PFSK-1 (cell line): ENCODE results near the gene C19orf44.

ENCODE experiments used
- FOXP2 ChIP-seq: optimal IDR thresholded peaks from 2 replicates; pipeline ENCODE3; 2011; ENCODE audit warnings: borderline replicate concordance, control low read depth, inconsistent platforms; ENCODE audit not compliant: insufficient read depth; ENCODE audit errors: extremely low read length, extremely low read depth
- POLR2AphosphoS5 ChIP-seq: IDR thresholded peaks from 2 replicates; pipeline ENCODE4 v1.6.1; 2012; ENCODE audit warnings: low read depth, mild to moderate bottlenecking, control low read depth, low read length, moderate library complexity
- SIN3A ChIP-seq: IDR thresholded peaks from 2 replicates; pipeline ENCODE4 v1.6.1; 2012; ENCODE audit warnings: mild to moderate bottlenecking, low read length, moderate library complexity, borderline replicate concordance; ENCODE audit not compliant: insufficient read depth
- TAF1 ChIP-seq: IDR thresholded peaks from 2 replicates; pipeline ENCODE4 v1.6.1; 2012; ENCODE audit warnings: low read length, control low read depth, borderline replicate concordance; ENCODE audit not compliant: insufficient read depth
- TF ChIP-seq, protein P1 (sequence below), 2 experiments: IDR thresholded peaks; 2 replicates each; pipeline versions ENCODE4 v1.6.1 to v1.8.0; 2011 to 2012; ENCODE audit warnings: low read depth in 2 of 2, low read length in 2 of 2, control low read depth in 1 of 2, inconsistent platforms in 1 of 2, mild to moderate bottlenecking in 1 of 2, moderate library complexity in 1 of 2; ENCODE audit not compliant: insufficient read depth in 1 of 2

DNA sequence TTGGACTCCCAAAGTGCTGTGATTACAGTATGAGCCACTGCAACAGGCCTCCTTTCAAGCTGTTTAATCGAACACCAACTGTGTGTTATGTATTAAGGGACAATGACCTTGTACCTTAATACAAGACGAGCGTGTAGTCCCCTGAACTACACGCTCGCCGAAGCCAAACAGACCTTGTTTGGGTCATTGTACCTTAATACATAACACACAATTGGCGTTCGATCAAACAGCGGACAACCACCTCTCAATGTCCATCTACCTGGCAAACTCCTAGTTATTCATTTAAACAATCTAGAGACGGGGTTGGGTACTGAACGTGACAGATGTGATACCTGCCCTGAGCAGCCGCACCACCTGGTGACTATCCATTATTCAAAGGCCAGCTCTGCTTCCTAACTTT lies 44.8 kb downstream of the C19orf44 start:
- TF ChIP-seq POLR2AphosphoS5 (no peak), TAF1 (no peak), SIN3A (no peak), FOXP2 (no peak)
- TF ChIP-seq, protein P1, sequence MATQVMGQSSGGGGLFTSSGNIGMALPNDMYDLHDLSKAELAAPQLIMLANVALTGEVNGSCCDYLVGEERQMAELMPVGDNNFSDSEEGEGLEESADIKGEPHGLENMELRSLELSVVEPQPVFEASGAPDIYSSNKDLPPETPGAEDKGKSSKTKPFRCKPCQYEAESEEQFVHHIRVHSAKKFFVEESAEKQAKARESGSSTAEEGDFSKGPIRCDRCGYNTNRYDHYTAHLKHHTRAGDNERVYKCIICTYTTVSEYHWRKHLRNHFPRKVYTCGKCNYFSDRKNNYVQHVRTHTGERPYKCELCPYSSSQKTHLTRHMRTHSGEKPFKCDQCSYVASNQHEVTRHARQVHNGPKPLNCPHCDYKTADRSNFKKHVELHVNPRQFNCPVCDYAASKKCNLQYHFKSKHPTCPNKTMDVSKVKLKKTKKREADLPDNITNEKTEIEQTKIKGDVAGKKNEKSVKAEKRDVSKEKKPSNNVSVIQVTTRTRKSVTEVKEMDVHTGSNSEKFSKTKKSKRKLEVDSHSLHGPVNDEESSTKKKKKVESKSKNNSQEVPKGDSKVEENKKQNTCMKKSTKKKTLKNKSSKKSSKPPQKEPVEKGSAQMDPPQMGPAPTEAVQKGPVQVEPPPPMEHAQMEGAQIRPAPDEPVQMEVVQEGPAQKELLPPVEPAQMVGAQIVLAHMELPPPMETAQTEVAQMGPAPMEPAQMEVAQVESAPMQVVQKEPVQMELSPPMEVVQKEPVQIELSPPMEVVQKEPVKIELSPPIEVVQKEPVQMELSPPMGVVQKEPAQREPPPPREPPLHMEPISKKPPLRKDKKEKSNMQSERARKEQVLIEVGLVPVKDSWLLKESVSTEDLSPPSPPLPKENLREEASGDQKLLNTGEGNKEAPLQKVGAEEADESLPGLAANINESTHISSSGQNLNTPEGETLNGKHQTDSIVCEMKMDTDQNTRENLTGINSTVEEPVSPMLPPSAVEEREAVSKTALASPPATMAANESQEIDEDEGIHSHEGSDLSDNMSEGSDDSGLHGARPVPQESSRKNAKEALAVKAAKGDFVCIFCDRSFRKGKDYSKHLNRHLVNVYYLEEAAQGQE (IDR thresholded peaks at IDR 0.05; ENCODE audit: insufficient read depth in 1 of 2, low read depth in 2 of 2, low read length in 2 of 2) = no peak
